Measurements from ENCODE around the gene RABGEF1. TPM values are rescaled to one million over a fixed set of nuclear protein-coding genes. Genes with fewer than 3 reads are reported as not detected.

The RABGEF1 gene
- total and polyA plus RNA-seq, 2 donors (not counting 3 experiments of a cell fraction or from before 2014, with no cell fraction given), result 11.6 to 15.5 TPM

- Histone ChIP-seq H3K79me2 (ENCODE audit: control insufficient read depth, insufficient read depth, low read length) (peaks cover 11% of the 10 kb centered on the region), H3K4me1 (ENCODE audit: control insufficient read depth, extremely low read depth, insufficient read depth, low read length) (no peaks in the 10 kb centered on the region), H2AFZ (ENCODE audit: low read depth, low read length) (no peak overlapping the region), H3K36me3 (ENCODE audit: control insufficient read depth in 2 of 2, extremely low read depth in 1 of 2, insufficient read depth in 2 of 2, low read length in 2 of 2) (peaks cover 0 to 4% of the 10 kb centered on the region in 2 experiments), H4K20me1 (replicated peaks; ENCODE audit: control insufficient read depth, extremely low read depth, insufficient read depth, low read length) (no peaks in the 10 kb centered on the region), H3K27me3 (ENCODE audit: control insufficient read depth in 2 of 2, insufficient read depth in 2 of 2, low read length in 2 of 2) (no peaks in the 10 kb centered on the region), H3K9me1 (replicated peaks; ENCODE audit: control insufficient read depth, extremely low read depth, insufficient read depth, low read length) (no peaks in the 10 kb centered on the region), H3K4me3 (replicated peaks in 1 of 3; ENCODE audit: insufficient read depth in 1 of 3, low read depth in 1 of 3, low read length in 3 of 3) (no peak overlapping the region), H3K4me2 (ENCODE audit: insufficient read depth, low read length) (no peak overlapping the region), H3K27ac (ENCODE audit: insufficient read depth, low read depth, low read length) (no peak overlapping the region), H3K9me3 (replicated peaks; ENCODE audit: control insufficient read depth, insufficient read depth, low read length) (no peaks in the 10 kb centered on the region), H3K9ac (replicated peaks; ENCODE audit: extremely low read depth, insufficient read depth, low read length) (no peak overlapping the region)
- POLR2A ChIA-PET, result no interaction called here
- CTCF ChIA-PET, result no interaction called here
- DNase-seq (ENCODE audit: low read depth, low spot score) (no peak), FAIRE-seq (peak; percentile 8)
- intact Hi-C loops (cut with micrococcal nuclease) (no loop called here), dilution Hi-C loops (cut with MboI; ENCODE audit: extremely low pct_ligation_motif_present, low sequenced_read_pairs) (no loop called here)
- TF ChIP-seq MAX (IDR thresholded peaks at IDR 0.05; ENCODE audit: insufficient read depth, insufficient read length) (no peak), JUN (IDR thresholded peaks at IDR 0.05; ENCODE audit: borderline replicate concordance, insufficient read depth, insufficient read length, low read depth) (no peak), EZH2 (IDR thresholded peaks at IDR 0.05; ENCODE audit: borderline replicate concordance, low read depth, low read length, severe bottlenecking) (no peak), FOS (IDR thresholded peaks at IDR 0.05; ENCODE audit: borderline replicate concordance, insufficient read depth, low read length) (no peak), GATA2 (IDR thresholded peaks at IDR 0.05; ENCODE audit: insufficient read depth, insufficient read length, low read depth, low read length) (no peak), MYC (IDR thresholded peaks at IDR 0.05; ENCODE audit: low read depth, low read length) (no peak), CTCF (IDR thresholded peaks at IDR 0.05; ENCODE audit: extremely low read depth in 1 of 2, insufficient read depth in 1 of 2, low read depth in 1 of 2, low read length in 2 of 2) (no peak), POLR2AphosphoS5 (IDR thresholded peaks at IDR 0.05; ENCODE audit: insufficient read depth, low read depth, low read length) (no peak), POLR2A (IDR thresholded peaks at IDR 0.05; ENCODE audit: low read depth, low read length) (no peak)
- no TSS peak for BruUV-seq (replicated peaks)
Measured at GRCh38 chr7:66769833-66770512, 29.4 kb downstream of the RABGEF1 start.

Data from endothelial cell of umbilical vein (primary cell).